GM15510 (cell line): ENCODE results near the gene MRTFB.

Source experiments
- POLR2A ChIP-seq: IDR thresholded peaks from 3 replicates; pipeline ENCODE4 v1.6.1; 2011; ENCODE audit warnings: borderline replicate concordance; ENCODE audit not compliant: insufficient read length; ENCODE audit errors: extremely low read depth

Gene MRTFB

DNA sequence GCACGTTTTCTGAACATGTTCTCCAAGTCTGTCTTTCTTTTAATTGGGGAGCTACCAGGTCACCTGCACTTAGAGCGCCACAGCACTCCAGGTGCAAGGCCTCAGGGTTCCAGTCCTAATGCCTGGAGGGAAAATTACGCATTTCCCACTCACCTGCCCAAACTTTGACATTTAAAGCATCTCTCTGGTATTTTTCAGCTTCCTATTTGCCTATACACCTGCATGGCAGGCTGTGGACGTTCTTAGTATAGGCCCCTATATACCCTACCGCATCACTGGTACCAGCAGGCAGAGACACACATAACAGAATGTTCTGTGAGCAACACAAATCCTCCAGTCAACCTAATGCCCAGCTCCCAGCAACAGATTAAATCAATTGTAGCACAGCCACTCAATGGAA lies 213.3 kb downstream of the MRTFB start:
- TF ChIP-seq POLR2A = no peak

DNA sequence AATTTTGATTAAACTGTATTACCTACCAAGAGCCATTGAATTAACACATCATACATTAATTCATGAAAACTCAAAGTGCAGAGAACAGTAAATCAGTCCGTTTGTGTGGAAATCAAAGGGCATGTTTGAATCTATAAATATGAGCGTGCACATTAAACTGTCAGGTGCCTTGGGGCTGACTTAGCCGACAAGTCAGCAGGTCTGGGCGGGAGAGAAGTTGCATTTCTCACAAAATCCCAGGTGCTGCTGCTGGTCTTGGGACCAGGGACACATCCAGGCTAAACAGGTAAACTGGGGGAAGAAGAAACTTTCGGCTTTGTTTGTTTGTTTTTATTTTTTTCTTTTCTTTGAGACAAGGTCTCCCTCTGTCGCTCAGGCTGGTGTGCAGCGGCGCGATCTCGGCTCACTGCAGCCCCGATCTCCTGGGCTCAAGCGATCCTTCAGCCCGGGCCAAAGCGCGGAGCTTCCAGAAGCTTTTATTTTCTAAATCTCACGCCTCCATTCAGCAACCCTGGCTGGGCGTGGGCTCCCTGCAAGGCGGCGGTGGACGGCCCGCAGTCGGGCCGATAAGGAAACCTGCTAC lies 213.9 kb downstream of the MRTFB start:
- no peak for TF ChIP-seq POLR2A

GRCh38 chr16:14285513-14286367 lies 214.6 kb downstream of the MRTFB start:
- TF ChIP-seq POLR2A = peak; percentile 55

- no peak for TF ChIP-seq POLR2A
Observed at GRCh38 chr16:14286368-14287230, 215.5 kb downstream of the MRTFB start.

DNA sequence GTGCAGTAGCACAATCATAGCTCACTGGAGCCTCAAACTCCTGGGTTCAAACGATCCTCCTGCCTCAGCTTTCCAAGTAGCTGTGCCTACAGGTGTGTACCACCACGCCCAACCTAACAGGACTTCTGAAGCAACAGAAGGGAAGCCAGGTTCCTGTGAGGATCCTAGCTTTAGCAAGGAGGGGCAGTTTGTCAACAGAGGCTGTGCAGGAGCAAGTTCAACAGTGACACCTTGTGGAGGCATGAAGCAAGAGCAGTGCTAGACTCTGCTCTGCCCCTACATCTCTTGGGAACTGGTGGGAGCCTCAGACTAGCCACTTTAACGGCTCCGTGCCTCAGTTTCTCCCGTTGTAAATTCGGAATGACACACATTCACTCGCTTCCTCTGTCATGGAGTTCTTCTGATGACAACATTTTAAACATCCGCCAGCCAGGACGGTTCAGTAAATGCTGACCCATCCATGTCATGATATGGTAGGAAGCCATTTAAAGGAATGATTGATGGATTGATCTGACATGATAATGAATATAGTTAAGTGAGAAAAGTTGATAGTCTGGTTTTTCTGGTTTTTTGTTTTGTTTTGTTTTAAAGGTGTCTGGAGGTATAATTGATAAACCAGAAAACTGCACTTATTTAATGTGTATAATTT lies 218.7 kb downstream of the MRTFB start:
- no peak for TF ChIP-seq POLR2A

GRCh38 chr16:14291286-14291685 lies 220.2 kb downstream of the MRTFB start:
- TF ChIP-seq POLR2A = no peak

- TF ChIP-seq POLR2A = no peak
Observed at GRCh38 chr16:14292051-14292825, 221.1 kb downstream of the MRTFB start.

DNA sequence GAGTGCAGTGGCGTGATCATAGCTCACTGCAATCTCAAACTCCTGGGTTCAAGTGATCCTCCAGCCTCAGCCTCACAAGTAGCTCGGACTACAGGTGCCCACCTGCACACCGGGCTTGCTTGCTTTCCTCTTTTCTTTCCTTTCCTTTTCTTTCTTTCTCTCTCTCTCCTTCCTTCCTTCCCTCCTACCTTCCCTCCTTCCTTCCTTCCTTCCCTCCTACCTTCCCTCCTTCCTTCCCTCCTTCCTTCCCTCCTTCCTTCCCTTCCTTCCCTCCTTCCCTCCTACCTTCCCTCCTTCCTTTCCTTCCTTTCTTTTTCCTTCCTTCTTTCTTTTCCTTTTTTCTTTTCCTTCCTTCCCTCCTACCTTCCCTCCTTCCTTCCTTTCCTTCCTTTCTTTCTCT lies 225.5 kb downstream of the MRTFB start:
- no peak for TF ChIP-seq POLR2A

DNA sequence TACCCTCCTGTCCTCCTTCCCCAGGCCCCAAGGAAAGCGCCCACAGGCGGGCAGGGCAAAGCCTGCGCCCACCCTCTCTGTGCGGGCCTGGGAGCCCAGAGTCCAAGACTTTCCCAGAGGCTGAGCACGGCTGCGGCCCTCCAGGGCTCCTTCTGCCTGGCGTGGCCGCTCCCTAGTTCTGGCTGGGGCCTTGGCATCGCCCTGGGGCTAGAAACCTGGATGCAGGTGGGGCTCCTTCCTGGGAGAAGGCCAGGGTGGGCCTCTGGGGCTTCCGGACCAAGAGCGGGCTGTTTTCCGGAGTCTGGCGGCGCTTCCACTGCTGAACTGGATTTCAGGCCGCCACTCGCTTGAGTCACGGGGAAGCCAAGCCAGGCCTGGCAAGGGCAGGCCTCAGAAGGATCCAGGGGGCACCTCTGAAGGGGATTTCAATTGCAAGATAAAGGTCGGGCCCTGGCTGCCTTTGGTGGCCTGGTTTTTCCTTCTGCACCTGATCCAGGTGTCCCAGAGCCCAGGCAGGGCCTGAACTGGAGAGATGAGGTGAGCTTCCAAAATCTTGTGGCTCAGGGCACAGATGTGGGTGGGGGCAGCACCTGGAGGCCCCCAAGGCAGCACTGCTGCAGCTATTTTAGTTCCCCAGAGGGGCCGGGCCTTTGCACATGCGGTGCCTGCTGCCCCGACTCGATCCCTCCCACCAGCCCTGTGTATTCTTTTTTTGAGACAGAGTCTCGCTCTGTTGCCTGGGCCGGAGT lies 227.4 kb downstream of the MRTFB start:
- no peak for TF ChIP-seq POLR2A

- no peak for TF ChIP-seq POLR2A
Observed at GRCh38 chr16:14300705-14301168, 229.6 kb downstream of the MRTFB start.

GRCh38 chr16:14301169-14302030 lies 230.3 kb downstream of the MRTFB start:
- TF ChIP-seq POLR2A = no peak

DNA sequence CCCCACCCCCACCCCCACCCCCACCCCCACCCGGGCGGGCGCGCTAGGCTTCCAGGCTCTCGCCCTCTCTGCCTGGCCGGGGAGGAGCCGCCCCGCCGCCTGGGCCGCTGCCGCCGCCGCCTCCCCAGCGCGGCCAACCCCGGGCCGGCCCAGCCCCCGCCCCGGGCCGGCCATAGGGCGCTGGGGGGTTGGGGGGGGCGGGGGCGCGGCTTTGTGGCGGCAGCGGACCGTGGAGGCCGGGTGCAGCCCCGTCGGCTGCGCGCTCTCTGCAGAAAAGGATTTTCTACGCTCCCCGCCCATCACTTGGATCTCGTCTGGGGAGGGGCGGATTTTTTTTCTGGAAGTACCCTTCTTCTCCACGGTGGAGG lies 230.9 kb downstream of the MRTFB start:
- TF ChIP-seq POLR2A = peak; percentile 46
